Smooth muscle cell (in vitro differentiated cells): ENCODE results near the gene CNIH3. TPM values are rescaled to one million over a fixed set of nuclear protein-coding genes. Genes with fewer than 3 reads are reported as not detected.

Source experiments
- DNase-seq: peaks from one replicate; lab custom pipeline; 2025; ENCODE audit not compliant: unreplicated experiment; lab: John Stamatoyannopoulos, UW
- H2AFZ ChIP-seq: fragments of 200-600 bp; sonication (generic); 2 replicates; pipeline ENCODE4 v1.6.0; 2016; ENCODE audit warnings: antibody characterized with exemption, low read depth, mild to moderate bottlenecking
- H3F3A ChIP-seq: fragments of 200-600 bp; sonication (generic); 2 replicates; pipeline ENCODE4 v1.6.0; 2017; ENCODE audit warnings: antibody characterized with exemption, low read depth
- H3K27ac ChIP-seq: fragments of 200-600 bp; sonication (generic); 2 replicates; pipeline ENCODE4 v1.5.1; 2016; ENCODE audit warnings: low read depth, mild to moderate bottlenecking
- H3K27me3 ChIP-seq: fragments of 200-600 bp; sonication (generic); 2 replicates; pipeline ENCODE4 v1.6.1; 2016; ENCODE audit warnings: low read depth, mild to moderate bottlenecking
- H3K36me3 ChIP-seq: fragments of 200-600 bp; sonication (generic); 2 replicates; pipeline ENCODE4 v1.5.1; 2016; ENCODE audit warnings: low read depth
- H3K4me1 ChIP-seq: fragments of 200-600 bp; sonication (generic); 2 replicates; pipeline ENCODE4 v1.5.1; 2016; ENCODE audit warnings: low read depth
- H3K4me2 ChIP-seq: fragments of 200-600 bp; sonication (generic); 2 replicates; pipeline ENCODE4 v1.6.0; 2016; ENCODE audit warnings: mild to moderate bottlenecking
- H3K4me3 ChIP-seq: fragments of 200-600 bp; sonication (generic); 2 replicates; pipeline ENCODE4 v1.5.1; 2016; ENCODE audit warnings: mild to moderate bottlenecking
- H3K79me2 ChIP-seq: fragments of 200-600 bp; sonication (generic); 2 replicates; pipeline ENCODE4 v1.6.0; 2016; ENCODE audit warnings: low read depth, mild to moderate bottlenecking
- H3K9ac ChIP-seq: fragments of 200-600 bp; sonication (generic); 2 replicates; pipeline ENCODE4 v1.6.0; 2016; ENCODE audit warnings: low read depth
- H3K9me3 ChIP-seq: fragments of 200-600 bp; sonication (generic); replicated peaks from 2 replicates; pipeline ENCODE4 v1.5.1; 2016; ENCODE audit warnings: low read depth
- H4K20me1 ChIP-seq: fragments of 200-600 bp; sonication (generic); 2 replicates; pipeline ENCODE4 v1.6.0; 2016; ENCODE audit warnings: low read depth
- CTCF ChIP-seq: fragments of 200-600 bp; sonication (generic); IDR thresholded peaks from 2 replicates; pipeline ENCODE4 v1.5.1; 2017; ENCODE audit warnings: borderline replicate concordance, mild to moderate bottlenecking, antibody characterized with exemption; ENCODE audit not compliant: insufficient read depth, poor library complexity, severe bottlenecking
- WGBS: methylation state at CpG from one replicate; pipeline ENCODE4 v1.1.7; 2016; ENCODE audit warnings: low lambda C conversion rate; 5-methylcytosine and 5-hydroxymethylcytosine counted together
- polyA plus RNA-seq: library from polyadenylated mRNA; unstranded; fragments of >200 nt; fragmentation: Nextera tagmentation; extraction: Ambion mirVana; gene quantifications from 2 replicates; pipeline ENCODE4 v1.2.1, GENCODE V29; 2016
- total RNA-seq: library from RNA; depleted of rRNA; stranded (reverse); fragments of >200 nt; gene quantifications from 2 replicates; pipeline ENCODE4 v1.2.3, GENCODE V29; 2014

Gene CNIH3
- total and polyA plus RNA-seq, 2 experiments from 2014 or later, result 6.6 to 8.0 TPM

- Histone ChIP-seq H3K36me3 (no peaks in the 10 kb centered on the region), H4K20me1 (no peaks in the 10 kb centered on the region), H3K4me2 (no peak overlapping the region), H3K4me3 (no peak overlapping the region), H3K4me1 (no peaks in the 10 kb centered on the region), H2AFZ (no peak overlapping the region), H3K9ac (no peak overlapping the region), H3K27me3 (no peaks in the 10 kb centered on the region), H3K9me3 (no peaks in the 10 kb centered on the region), H3K79me2 (no peaks in the 10 kb centered on the region), H3K27ac (no peak overlapping the region), H3F3A (no peaks in the 10 kb centered on the region)
- no peak for DNase-seq
- no peak for TF ChIP-seq CTCF
- WGBS, result 82% methylated on average over 9 of the region's 9 CpGs
These were observed 73.3 kb downstream of the CNIH3 start for GRCh38 chr1:224689374-224689773.

GRCh38 chr1:224690576-224690975, 74.5 kb downstream of the CNIH3 start:
- Histone ChIP-seq H3K79me2 (no peaks in the 10 kb centered on the region), H3K9ac (no peak overlapping the region), H3K4me1 (no peaks in the 10 kb centered on the region), H3K27me3 (no peaks in the 10 kb centered on the region), H4K20me1 (no peaks in the 10 kb centered on the region), H3K4me3 (no peak overlapping the region), H3K9me3 (no peaks in the 10 kb centered on the region), H3K36me3 (no peaks in the 10 kb centered on the region), H2AFZ (no peak overlapping the region), H3F3A (no peaks in the 10 kb centered on the region), H3K27ac (no peak overlapping the region), H3K4me2 (no peak overlapping the region)
- DNase-seq, result no peak
- no peak for TF ChIP-seq CTCF
- WGBS, result 94% methylated on average over 4 of the region's 4 CpGs

- Histone ChIP-seq H4K20me1 (no peaks in the 10 kb centered on the region), H3F3A (no peaks in the 10 kb centered on the region), H3K36me3 (no peaks in the 10 kb centered on the region), H2AFZ (no peak overlapping the region), H3K4me3 (no peak overlapping the region), H3K4me2 (no peak overlapping the region), H3K27me3 (no peaks in the 10 kb centered on the region), H3K4me1 (no peaks in the 10 kb centered on the region), H3K9ac (no peak overlapping the region), H3K9me3 (no peaks in the 10 kb centered on the region), H3K27ac (no peak overlapping the region), H3K79me2 (no peaks in the 10 kb centered on the region)
- DNase-seq, result no peak
- TF ChIP-seq CTCF, result no peak
- WGBS, result 71% methylated on average over 4 of the region's 4 CpGs
These were observed 75.2 kb downstream of the CNIH3 start for GRCh38 chr1:224691148-224691925.

GRCh38 chr1:224694969-224695368, 78.9 kb downstream of the CNIH3 start:
- Histone ChIP-seq H3K9ac (no peak overlapping the region), H3K9me3 (no peaks in the 10 kb centered on the region), H3K4me2 (no peak overlapping the region), H3K79me2 (no peaks in the 10 kb centered on the region), H3K27ac (no peak overlapping the region), H4K20me1 (no peaks in the 10 kb centered on the region), H3K36me3 (no peaks in the 10 kb centered on the region), H2AFZ (no peak overlapping the region), H3K4me3 (no peak overlapping the region), H3F3A (no peaks in the 10 kb centered on the region), H3K4me1 (no peaks in the 10 kb centered on the region), H3K27me3 (no peaks in the 10 kb centered on the region)
- no peak for TF ChIP-seq CTCF
- WGBS, result 95% methylated on average over 3 of the region's 3 CpGs
- DNase-seq, result no peak
